ENCODE results near the gene PTPRF. TPM values are rescaled to one million over a fixed set of nuclear protein-coding genes. Genes with fewer than 3 reads are reported as not detected.
A peak's percentile ranks its signal among the peaks of the same experiment; 100 is the strongest.

Gene PTPRF
- total RNA-seq, 1 experiment from 2014 or later, result 110 TPM

- Histone ChIP-seq H3K27me3 (replicated peaks; ENCODE audit: insufficient read depth, low read depth, low read length, poor library complexity) (no peaks in the 10 kb centered on the region), H3K4me1 (ENCODE audit: insufficient read depth, low read length, poor library complexity, severe bottlenecking) (peaks cover 10% of the 10 kb centered on the region), H3K27ac (ENCODE audit: low read depth, low read length, poor library complexity, severe bottlenecking) (peak overlapping the region; percentile 88), H3K36me3 (ENCODE audit: insufficient read depth, low read length, poor library complexity, severe bottlenecking) (peaks cover 30% of the 10 kb centered on the region), H3K4me3 (ENCODE audit: low read depth, low read length, poor library complexity, severe bottlenecking) (peak overlapping the region; percentile 82), H3K9me3 (ENCODE audit: low read depth, low read length, poor library complexity, severe bottlenecking) (no peaks in the 10 kb centered on the region)
- peak; percentile 98 for DNase-seq (ENCODE audit: low spot score)
- POLR2A ChIA-PET (ENCODE audit: low non-redundant PET), result interaction anchor here (0.5 to 1.1 kb wide), 6 partner anchors 39 to 475 kb away, joined by 3 to 8 read pairs (median 3); partner anchors contain the start of gene ST3GAL3
- BruUV-seq (replicated peaks), result no TSS peak
- intact Hi-C loops (cut with micrococcal nuclease; ENCODE audit: unreplicated experiment), result loop anchor here (2.0 kb wide), 1 partner anchor 122 kb away; no protein-coding TSS in a partner anchor
- CTCF ChIA-PET, result interaction anchor here (0.6 to 0.9 kb wide), 2 partner anchors 121 to 284 kb away, joined by 3 read pairs; no protein-coding TSS in a partner anchor
- TF ChIP-seq CTCF (conservative IDR thresholded peaks at IDR 0.05; ENCODE audit: low read depth, low read length), result no peak
- TF ChIP-seq EZH2 (IDR thresholded peaks at IDR 0.05; ENCODE audit: borderline replicate concordance, low read depth, low read length, poor library complexity, severe bottlenecking), result no peak
These were observed 119.8 kb downstream of the PTPRF start for GRCh38 chr1:43650310-43651085.

GRCh38 chr1:43651188-43651587 lies 120.5 kb downstream of the PTPRF start:
- Histone ChIP-seq H3K27me3 (replicated peaks; ENCODE audit: insufficient read depth, low read depth, low read length, poor library complexity) (no peaks in the 10 kb centered on the region), H3K4me1 (ENCODE audit: insufficient read depth, low read length, poor library complexity, severe bottlenecking) (peaks cover 10% of the 10 kb centered on the region), H3K4me3 (ENCODE audit: low read depth, low read length, poor library complexity, severe bottlenecking) (peak overlapping the region; percentile 82), H3K27ac (ENCODE audit: low read depth, low read length, poor library complexity, severe bottlenecking) (peak overlapping the region; percentile 88), H3K36me3 (ENCODE audit: insufficient read depth, low read length, poor library complexity, severe bottlenecking) (peaks cover 37% of the 10 kb centered on the region), H3K9me3 (ENCODE audit: low read depth, low read length, poor library complexity, severe bottlenecking) (no peaks in the 10 kb centered on the region)
- ChIA-PET POLR2A (ENCODE audit: low non-redundant PET) (interaction anchor here (0.6 to 1.1 kb wide), 2 partner anchors 36 to 56 kb away, joined by 3 to 7 read pairs; partner anchors contain the start of gene ST3GAL3), CTCF (no interaction called here)
- BruUV-seq (replicated peaks), result TSS peak; percentile 31
- intact Hi-C loops (cut with micrococcal nuclease; ENCODE audit: unreplicated experiment), result loop anchor here (2.0 kb wide), 1 partner anchor 122 kb away; no protein-coding TSS in a partner anchor
- TF ChIP-seq CTCF (conservative IDR thresholded peaks at IDR 0.05; ENCODE audit: low read depth, low read length), result no peak
- no peak for TF ChIP-seq EZH2 (IDR thresholded peaks at IDR 0.05; ENCODE audit: borderline replicate concordance, low read depth, low read length, poor library complexity, severe bottlenecking)
- no peak for DNase-seq (ENCODE audit: low spot score)

- Histone ChIP-seq H3K4me1 (ENCODE audit: insufficient read depth, low read length, poor library complexity, severe bottlenecking) (peaks cover 10% of the 10 kb centered on the region), H3K4me3 (ENCODE audit: low read depth, low read length, poor library complexity, severe bottlenecking) (peak overlapping the region; percentile 82)
These were observed 121.2 kb downstream of the PTPRF start for GRCh38 chr1:43651902-43652301.

More at GRCh38 chr1:43651902-43652301, 121.2 kb downstream of the PTPRF start:
- Histone ChIP-seq H3K27me3 (replicated peaks; ENCODE audit: insufficient read depth, low read depth, low read length, poor library complexity) (no peaks in the 10 kb centered on the region), H3K27ac (ENCODE audit: low read depth, low read length, poor library complexity, severe bottlenecking) (no peak overlapping the region), H3K9me3 (ENCODE audit: low read depth, low read length, poor library complexity, severe bottlenecking) (no peaks in the 10 kb centered on the region), H3K36me3 (ENCODE audit: insufficient read depth, low read length, poor library complexity, severe bottlenecking) (peaks cover 45% of the 10 kb centered on the region)
- CTCF ChIA-PET, result no interaction called here
- TF ChIP-seq EZH2 (IDR thresholded peaks at IDR 0.05; ENCODE audit: borderline replicate concordance, low read depth, low read length, poor library complexity, severe bottlenecking) (no peak), CTCF (conservative IDR thresholded peaks at IDR 0.05; ENCODE audit: low read depth, low read length) (no peak)
- intact Hi-C loops (cut with micrococcal nuclease; ENCODE audit: unreplicated experiment), result loop anchor here (2.0 kb wide), 1 partner anchor 123 kb away; no protein-coding TSS in a partner anchor
- no TSS peak for BruUV-seq (replicated peaks)
- POLR2A ChIA-PET (ENCODE audit: low non-redundant PET), result interaction anchor here (0.6 kb wide), 1 partner anchor 37 kb away, joined by 7 read pairs; no protein-coding TSS in a partner anchor
- DNase-seq (ENCODE audit: low spot score), result no peak
